Esophagus squamous epithelium (tissue), 4 donors: Measurements from ENCODE around the gene SLC10A3.

Experiments
- POLR2A ChIP-seq, 4 donors: fragments of 450-650 bp; IDR thresholded peaks; one replicate each; pipeline ENCODE4 v1.6.1; 2017; ENCODE audit warnings: antibody characterized with exemption in 4 of 4, mild to moderate bottlenecking in 4 of 4, moderate library complexity in 3 of 4
- TF ChIP-seq, protein P1 (sequence below), 6 experiments: fragments of 450-650 bp in 4 of 6; fragments of 200-600 bp in 2 of 6; sonication (generic) in 2 of 6; IDR thresholded peaks; one replicate each; pipeline ENCODE4 v1.5.1; 2016 to 2019; ENCODE audit warnings: antibody characterized with exemption in 6 of 6, mild to moderate bottlenecking in 4 of 6, moderate library complexity in 4 of 6

GRCh38 chrX:154502098-154502497 lies 11.7 kb upstream of the SLC10A3 start:
- TF ChIP-seq, protein P1, sequence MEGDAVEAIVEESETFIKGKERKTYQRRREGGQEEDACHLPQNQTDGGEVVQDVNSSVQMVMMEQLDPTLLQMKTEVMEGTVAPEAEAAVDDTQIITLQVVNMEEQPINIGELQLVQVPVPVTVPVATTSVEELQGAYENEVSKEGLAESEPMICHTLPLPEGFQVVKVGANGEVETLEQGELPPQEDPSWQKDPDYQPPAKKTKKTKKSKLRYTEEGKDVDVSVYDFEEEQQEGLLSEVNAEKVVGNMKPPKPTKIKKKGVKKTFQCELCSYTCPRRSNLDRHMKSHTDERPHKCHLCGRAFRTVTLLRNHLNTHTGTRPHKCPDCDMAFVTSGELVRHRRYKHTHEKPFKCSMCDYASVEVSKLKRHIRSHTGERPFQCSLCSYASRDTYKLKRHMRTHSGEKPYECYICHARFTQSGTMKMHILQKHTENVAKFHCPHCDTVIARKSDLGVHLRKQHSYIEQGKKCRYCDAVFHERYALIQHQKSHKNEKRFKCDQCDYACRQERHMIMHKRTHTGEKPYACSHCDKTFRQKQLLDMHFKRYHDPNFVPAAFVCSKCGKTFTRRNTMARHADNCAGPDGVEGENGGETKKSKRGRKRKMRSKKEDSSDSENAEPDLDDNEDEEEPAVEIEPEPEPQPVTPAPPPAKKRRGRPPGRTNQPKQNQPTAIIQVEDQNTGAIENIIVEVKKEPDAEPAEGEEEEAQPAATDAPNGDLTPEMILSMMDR (IDR thresholded peaks at IDR 0.05), result no peak
- TF ChIP-seq POLR2A (IDR thresholded peaks at IDR 0.05), result no peak
